Measurements from ENCODE around the gene RNF145. TPM values are rescaled to one million over a fixed set of nuclear protein-coding genes. Genes with fewer than 3 reads are reported as not detected.

The RNF145 gene
- total and polyA plus RNA-seq, 2 of the 13 experiments (the other 11 are each of a cell fraction or from before 2014, with no cell fraction given) = 24.6 TPM

GRCh38 chr5:159224471-159224870 is 15.1 kb upstream of the RNF145 start:
- Histone ChIP-seq H4K20me1 (ENCODE audit: insufficient read depth, low read length) (no peaks in the 10 kb centered on the region), H3K9me3 (ENCODE audit: low read length) (no peaks in the 10 kb centered on the region), H3K79me2 (ENCODE audit: insufficient read depth, low read length) (no peaks in the 10 kb centered on the region), H3K4me3 (replicated peaks in 1 of 3; ENCODE audit: insufficient read depth in 1 of 3, low read depth in 2 of 3, low read length in 3 of 3) (no peak overlapping the region), H2AFZ (ENCODE audit: low read length) (no peak overlapping the region), H3K27ac (ENCODE audit: extremely low read length, insufficient read depth, low read length) (no peak overlapping the region), H3K4me1 (ENCODE audit: insufficient read depth, low read length) (peaks cover 28% of the 10 kb centered on the region), H3K4me2 (ENCODE audit: low read depth, low read length) (no peak overlapping the region), H3K36me3 (replicated peaks in 1 of 2; ENCODE audit: control insufficient read depth in 1 of 2, insufficient read depth in 2 of 2, low read length in 2 of 2) (no peaks in the 10 kb centered on the region), H3K9ac (ENCODE audit: insufficient read depth, low read depth, low read length) (no peak overlapping the region), H3K27me3 (ENCODE audit: control insufficient read depth in 1 of 2, insufficient read depth in 2 of 2, low read length in 2 of 2) (no peaks in the 10 kb centered on the region)
- 13% methylated on average over 2 of the region's 2 CpGs for WGBS (ENCODE audit: low lambda C conversion rate)
- in situ Hi-C loops (cut with HindIII; ENCODE audit: extremely low pct_ligation_motif_present, low pct_unique_long_range_greater_than_20kb) = no loop called here
- ChIA-PET CTCF (ENCODE audit: low intra/inter-chr PET ratio, low total read pairs) (no interaction called here), POLR2A (no interaction called here)
- no peak for FAIRE-seq
- DNase-seq (ENCODE audit: low spot score) = no peak
- intact Hi-C loops (cut with micrococcal nuclease; ENCODE audit: unreplicated experiment) = no loop called here
- ATAC-seq = no peak
- BruUV-seq (replicated peaks) = no TSS peak
- TF ChIP-seq TOE1 (CRISPR knock-in tag; IDR thresholded peaks at IDR 0.05) = no peak
- TF ChIP-seq FOSL1 (CRISPR knock-in tag; IDR thresholded peaks at IDR 0.05; ENCODE audit: borderline replicate concordance) = no peak
- TF ChIP-seq ZNF75D (CRISPR knock-in tag; IDR thresholded peaks at IDR 0.05; ENCODE audit: borderline replicate concordance) = no peak
- no peak for TF ChIP-seq GPBP1L1 (CRISPR knock-in tag; IDR thresholded peaks at IDR 0.05)
- no peak for TF ChIP-seq FUBP1 (CRISPR knock-in tag; IDR thresholded peaks at IDR 0.05; ENCODE audit: borderline replicate concordance)
- no peak for TF ChIP-seq YY1 (IDR thresholded peaks at IDR 0.05; ENCODE audit: insufficient read depth, insufficient replicate concordance, low read depth, low read length)
- no peak for TF ChIP-seq ZNF142 (CRISPR knock-in tag; IDR thresholded peaks at IDR 0.05)
- no peak for TF ChIP-seq AHR (CRISPR knock-in tag; IDR thresholded peaks at IDR 0.05)
- TF ChIP-seq ZNF709 (CRISPR knock-in tag; IDR thresholded peaks at IDR 0.05) = no peak
- no peak for TF ChIP-seq ZNF263 (CRISPR knock-in tag; IDR thresholded peaks at IDR 0.05)
- no peak for TF ChIP-seq SIN3A (IDR thresholded peaks at IDR 0.05; ENCODE audit: borderline replicate concordance, low read depth, low read length)
- no peak for TF ChIP-seq CAMTA2 (CRISPR knock-in tag; IDR thresholded peaks at IDR 0.05; ENCODE audit: borderline replicate concordance)
- no peak for TF ChIP-seq MXD1 (CRISPR knock-in tag; IDR thresholded peaks at IDR 0.05)
- no peak for TF ChIP-seq NFE2 (CRISPR knock-in tag; IDR thresholded peaks at IDR 0.05)

Measured in HepG2 (cell line).